Activated CD4-positive, alpha-beta T cell treated with anti-CD3 and anti-CD28 coated beads for 4 hours (primary cell): ENCODE results near the gene PHYKPL.
"Not testable (repeated sequence)": the region's sequence is repeated elsewhere in the genome, so short reads cannot be mapped to it uniquely, and the experiment has no call there.

Experiments used
- DNase-seq, 2 donors: peaks; one replicate each; pipeline ENCODE4 v3.0.0-alpha.2; 2020

The PHYKPL gene

DNA sequence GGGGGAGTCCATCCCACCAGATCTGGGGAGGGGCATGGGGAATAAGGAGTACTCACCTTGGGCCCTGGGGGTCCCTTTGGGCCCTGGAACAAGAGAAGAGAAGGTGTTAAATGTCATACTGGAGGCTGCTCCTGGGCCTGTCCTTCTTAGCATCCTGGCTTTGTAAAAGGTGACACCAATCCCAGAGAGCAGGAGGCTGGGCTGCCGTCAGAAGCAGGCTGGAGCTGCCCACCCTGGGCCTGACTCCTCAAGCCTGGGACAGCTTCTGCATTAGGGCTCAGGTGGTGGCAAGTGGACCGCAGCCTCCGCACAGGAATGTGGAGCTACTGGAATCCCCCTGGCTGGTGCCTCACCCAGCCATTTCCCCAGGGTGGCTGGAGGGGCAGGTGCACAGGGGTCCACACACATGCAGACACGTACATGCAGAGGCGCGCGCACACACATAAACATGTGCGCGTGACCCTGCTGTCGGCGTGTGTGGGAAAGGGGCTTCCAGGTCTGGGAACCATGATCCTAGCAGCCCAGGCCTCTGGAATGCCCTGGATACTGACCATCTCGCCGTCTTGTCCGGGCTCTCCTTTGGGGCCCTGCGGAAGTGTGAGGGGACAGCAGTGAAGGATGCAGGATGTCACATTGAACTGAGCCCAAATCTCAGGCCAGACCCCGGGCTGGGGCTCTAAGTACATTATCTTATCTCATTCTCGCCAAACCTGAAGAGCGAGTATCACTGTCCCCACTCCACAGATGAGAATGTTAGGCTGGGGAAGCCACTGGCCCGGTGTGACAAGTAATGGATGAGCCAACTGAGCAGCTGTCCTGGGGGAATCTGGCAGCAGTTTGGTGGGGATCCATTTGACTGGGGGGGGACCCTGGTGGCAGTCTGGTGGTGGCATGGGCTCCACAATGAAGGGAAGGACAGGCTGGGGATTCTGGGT lies 29.3 kb upstream of the PHYKPL start:
- DNase-seq = no peak

DNA sequence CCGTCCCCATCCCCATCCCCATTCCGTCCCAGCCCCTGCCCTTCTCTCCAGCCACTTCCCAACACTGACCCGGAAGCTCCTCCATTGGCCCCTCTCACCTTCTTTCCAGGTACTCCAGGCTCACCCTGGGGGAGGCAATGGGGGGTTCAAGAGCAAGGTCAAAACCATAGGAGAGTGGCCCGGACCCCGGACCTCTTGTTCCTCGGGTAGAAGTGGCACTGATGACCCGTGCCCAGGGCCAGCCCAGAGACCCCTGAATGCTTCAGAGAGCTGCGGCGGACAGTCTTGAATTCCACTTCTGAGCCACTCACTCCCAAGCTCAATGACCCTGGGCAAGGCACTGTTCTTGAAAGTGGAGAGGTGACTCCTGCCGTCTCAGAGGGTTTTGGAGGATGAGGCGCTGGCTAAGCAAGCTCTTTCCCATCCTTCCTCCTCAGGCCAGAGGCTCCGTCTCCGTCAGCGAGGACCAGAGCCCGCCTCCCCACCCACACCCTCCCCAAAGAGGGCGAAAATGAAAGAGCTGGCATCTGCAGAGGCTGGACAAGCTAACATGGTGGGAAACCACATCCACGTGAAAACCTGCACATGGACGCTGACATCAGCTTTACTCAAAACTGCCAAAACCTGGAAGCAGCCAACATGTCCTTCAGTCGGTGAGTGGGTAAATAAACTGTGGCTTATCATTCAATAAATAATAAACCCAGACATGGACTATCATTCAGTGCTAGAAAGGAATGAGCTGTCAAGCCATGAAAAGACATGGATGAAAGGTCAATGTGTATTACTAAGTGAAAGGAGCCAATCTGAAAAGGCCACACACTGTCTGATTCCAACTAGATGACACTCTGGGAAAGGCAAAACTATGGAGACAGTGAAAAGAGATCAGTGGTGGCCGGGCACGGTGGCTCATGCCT lies 27.3 kb upstream of the PHYKPL start:
- DNase-seq = no peak

DNA sequence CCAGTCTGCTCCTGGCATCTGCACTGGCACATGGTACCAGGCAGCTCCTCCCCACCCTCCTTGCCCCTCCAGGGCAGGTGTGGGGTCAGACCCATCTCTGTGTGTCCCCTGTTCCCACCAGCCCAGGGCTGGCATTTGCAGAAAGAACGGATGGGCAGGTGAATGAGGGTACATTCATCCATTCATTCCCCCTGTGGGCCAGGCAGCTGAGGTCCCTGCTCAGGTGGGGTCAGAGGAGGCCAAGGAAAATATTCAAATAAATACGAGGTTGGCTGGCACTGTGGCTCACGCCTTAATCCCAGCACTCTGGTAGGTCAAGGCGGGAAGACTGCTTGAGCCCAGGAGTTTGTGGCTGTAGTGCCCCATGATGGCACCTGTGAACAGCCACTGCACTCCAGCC lies 25.0 kb upstream of the PHYKPL start:
- DNase-seq = no peak

DNA sequence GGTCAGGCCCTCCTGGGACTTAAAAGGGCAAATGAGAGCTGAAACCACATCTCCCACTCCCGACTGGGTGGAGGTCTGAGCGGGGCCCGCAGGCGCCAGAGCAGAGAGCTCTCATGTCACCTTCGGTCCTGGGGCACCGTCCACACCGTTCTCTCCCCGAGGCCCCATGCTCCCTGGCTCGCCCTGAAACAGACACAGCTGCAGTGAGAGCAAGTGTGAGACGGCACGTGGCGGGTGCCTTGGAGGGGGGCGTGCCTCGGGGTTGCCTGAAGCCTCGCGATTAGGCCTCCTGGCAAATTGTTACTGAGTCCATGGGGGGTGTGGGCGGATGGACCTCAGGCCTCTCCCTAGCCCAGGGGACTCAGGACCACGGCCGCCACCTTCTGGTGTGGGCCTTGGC lies 24.1 kb upstream of the PHYKPL start:
- DNase-seq = no peak

DNA sequence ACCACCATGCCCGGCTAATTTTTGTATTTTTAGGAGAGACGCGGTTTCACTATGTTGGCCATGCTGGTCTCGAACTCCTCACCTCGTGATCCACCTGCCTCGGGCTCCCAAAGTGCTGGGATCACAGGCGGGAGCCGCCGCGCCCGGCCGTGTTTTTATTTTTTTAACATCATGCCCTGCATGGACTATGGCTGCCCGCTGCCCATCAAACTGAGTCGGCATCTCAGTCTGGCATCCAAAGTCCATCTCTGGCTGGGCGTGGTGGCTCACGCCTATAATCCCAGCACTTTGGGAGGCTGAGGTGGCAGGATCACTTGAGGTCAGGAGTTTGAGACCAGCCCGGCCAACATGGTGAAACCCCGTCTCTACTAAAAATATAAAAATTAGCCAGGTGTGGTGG lies 21.0 kb upstream of the PHYKPL start:
- DNase-seq = not testable (repeated sequence)

DNA sequence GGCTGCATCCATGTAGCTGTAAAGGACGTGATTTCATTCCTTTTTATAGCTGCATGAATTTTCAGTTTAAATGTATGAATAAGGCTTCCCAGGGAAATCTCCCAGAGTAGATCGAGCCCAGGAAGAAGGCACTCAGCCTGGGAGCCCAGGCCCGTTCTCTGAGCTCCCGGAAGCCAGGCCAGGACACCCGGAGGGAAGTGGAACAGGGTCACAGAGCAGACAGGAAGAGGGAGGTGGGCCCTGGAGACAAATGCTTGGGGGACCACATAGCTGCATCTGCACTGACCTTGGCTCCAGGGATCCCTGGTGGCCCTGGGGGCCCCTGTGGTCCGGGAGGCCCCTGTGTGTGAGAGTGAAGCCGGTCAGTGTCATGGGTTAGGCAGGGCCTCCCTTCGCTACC lies 19.7 kb upstream of the PHYKPL start:
- DNase-seq = no peak

DNA sequence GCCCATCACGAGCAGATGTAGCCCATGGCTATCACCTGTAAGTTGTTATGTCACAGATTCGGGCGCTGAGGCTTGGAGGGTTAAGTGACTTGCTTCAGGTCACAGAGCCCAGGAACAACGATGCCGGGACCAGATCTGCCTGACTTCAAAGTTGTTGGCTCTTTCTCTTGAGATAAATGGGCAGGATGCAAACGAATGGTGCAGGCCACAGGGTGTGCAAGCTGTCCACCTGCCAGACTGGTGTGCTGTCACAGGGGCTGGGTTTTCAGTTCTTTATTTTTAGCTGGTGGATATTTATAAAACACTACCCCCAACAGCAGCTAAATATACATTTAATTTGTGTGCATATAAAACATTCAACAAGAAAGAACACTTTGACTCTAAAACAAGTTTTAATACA lies 17.7 kb upstream of the PHYKPL start:
- no peak for DNase-seq

DNA sequence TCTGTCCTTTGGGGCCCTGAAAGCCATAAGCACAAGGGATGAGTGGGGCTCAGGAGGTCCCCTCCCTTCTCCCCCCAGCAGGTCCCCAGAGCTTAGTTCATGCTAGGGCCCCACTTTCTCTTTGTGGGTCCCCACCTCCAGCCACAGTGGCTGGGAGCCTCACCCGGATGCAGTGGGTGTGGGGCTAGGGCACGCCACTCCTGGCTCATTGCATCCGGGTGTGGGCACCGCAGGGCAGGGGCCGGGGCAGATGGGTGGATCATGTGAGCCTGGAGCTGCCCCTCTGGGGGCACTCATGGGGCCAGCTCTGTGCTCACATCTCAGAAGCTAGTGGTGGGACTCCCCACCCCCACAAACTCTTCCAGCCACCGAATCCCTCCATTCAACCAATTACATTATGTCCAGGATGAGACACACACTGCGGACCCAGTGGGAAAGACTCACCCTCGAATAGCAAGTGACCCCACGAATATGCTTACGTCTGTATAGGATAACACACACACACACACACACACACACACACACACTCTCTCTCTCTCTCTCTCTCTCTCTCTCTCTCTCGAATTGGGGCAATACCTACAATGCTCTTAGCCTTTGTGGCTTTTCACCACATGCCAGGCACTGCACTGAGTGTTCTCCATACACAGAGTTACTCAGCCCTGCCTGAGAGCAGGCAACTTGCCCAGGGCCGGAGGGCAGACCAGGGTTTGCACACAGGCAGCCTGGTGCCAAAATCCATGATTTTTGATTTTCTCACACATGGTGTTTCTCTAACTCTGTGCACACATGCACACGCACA lies 16.8 kb upstream of the PHYKPL start:
- DNase-seq = peak in 1 of 2 donors; percentile 28

DNA sequence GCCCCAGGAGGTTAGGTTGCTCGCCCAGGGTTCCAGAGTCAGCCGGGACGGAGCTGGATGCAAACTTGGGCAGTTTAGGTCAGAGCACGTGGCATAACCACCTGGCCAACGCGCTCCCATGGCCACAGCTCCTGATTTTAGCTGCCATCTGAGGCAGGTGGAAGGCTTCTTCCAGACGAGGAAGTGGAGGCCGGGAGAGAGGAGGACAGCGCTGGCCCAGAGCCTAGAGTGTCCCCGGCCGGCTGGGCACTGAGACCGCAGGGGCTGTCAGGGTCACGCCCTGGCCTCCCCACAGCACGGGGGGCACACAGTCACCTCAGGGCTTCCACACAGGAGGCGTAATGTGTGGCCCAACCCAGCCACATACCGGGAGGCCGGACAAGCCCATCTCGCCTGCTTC lies 16.1 kb upstream of the PHYKPL start:
- DNase-seq = no peak

DNA sequence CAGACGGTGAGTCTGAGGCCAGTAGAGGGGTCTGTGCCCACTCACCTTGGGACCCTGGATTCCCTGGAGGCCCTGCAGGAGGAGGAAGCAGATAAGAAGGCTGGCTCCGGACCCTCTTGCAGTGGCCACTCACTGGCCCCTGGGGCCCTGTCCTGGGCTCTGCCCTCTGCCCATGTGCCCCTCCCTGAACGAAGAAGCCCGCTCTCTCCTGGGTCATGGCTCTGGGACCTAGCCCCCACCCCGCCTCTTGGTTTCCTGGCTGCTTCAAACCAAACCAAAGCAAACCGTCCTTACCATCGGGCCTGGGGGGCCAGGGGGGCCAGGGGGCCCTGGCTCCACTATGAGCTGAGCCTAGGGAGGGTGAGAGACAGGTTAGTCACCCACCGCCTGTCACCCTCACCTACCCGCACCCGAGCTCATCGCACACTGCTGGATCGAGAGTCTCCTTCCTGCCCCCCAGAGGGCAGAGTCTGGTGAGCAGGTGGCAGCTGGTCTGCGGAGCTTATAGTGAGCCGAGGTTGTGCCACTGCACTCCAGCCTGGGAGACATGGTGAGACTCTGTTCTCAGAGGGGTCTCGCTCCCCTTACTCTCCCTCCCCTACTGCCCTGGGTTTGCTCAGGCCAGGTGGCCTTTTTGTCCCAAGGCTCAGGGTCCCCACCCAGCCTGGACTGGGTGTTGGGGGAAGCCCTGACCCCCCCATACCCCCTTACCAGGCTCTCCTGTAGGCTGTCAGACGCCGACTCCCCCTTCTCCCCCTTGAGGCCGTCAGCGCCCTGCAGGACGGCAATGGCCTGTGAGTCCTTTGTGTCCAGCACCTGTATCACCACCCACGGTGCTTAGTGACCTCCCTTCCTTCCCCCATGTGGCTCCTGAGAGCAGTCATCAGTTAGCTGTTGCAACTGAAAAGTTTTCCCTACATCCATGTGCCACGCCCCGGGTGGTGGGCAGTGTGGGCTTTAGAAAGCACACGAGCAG lies 15.2 kb upstream of the PHYKPL start:
- no peak for DNase-seq

DNA sequence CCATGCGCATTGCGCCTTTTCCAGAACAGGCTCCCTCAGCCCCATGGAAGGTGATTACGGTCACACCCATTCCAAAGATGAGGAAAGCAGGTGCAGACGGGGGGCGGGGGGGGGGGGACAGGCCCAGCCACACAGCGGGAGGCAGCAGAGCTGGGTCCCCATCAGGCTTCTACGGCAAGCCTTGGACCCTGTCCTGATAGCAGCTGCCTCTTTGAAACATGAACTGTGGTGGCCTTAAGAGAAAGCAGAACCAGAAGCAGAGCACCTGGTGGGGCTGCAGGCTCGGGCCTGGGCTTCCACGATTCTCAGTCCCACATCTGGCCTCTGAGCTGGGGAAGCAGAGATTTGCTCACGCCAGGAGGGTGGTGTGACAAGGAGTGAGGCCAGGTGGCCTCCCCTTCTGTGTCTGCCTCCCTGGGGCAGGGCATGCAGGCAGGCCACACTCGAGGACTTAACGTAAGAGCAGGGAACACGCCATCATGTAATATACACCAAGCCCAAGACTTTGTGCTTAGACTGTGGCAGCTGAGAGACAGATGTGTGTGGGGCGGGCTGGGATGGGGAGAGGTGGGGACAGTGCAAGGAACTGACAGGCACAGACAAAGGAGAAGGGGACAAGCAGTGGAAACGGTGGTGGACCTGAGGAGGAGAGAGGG lies 14.2 kb upstream of the PHYKPL start:
- DNase-seq = no peak

DNA sequence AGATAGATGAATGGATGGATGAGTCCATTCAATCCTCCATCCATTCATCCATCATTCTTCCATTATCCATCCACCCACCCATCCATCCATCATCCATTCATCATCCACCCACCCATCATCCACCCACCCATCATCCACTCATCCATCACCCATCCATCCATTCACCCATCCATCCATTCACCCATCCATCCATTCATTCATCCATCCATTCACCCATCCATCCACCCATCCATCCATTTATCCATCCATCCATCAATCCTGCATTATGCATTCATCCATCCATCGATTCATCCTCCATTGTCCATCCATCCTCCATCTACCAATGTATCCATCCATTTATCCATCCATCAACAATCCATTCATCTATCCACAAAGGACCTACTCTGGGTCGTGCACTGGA lies 12.8 kb upstream of the PHYKPL start:
- no peak for DNase-seq

DNA sequence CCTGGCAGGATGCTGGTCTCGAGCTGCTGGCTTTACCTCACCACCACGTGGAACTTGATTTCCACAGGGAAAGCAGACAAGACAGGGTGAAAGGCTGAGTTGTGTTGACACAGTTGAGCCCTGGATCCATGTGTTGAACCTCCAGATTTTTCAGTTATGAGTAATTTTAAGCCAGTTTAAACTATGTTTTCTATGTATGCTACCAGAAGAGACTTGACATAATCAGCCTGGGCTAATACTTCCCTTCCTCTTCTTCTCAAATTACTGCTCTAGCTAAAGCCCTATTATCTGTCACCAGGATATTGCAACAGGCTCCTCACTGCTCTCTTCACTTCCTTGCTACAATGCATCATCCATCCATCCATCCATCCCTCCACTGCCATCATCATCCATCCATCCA lies 12.0 kb upstream of the PHYKPL start:
- DNase-seq = no peak

DNA sequence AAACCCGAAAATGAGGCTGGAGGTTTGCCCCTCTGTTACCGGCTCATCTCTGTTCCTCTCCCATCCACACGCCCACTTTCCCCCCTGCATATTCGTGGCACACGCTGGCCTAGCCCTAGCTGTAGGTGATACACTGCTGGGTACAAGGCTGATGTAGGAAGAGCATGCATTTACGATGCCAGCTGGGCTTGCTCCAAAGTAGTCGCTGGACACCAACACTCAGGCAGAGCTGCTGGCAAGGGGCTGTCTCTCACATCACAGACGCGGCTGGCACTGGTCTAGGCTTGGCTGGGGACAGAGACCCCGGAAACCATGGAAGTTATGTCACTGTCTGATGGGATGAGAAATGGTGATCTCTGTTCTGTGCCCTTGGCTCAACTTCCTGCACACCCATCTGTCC lies 9.8 kb upstream of the PHYKPL start:
- no peak for DNase-seq

DNA sequence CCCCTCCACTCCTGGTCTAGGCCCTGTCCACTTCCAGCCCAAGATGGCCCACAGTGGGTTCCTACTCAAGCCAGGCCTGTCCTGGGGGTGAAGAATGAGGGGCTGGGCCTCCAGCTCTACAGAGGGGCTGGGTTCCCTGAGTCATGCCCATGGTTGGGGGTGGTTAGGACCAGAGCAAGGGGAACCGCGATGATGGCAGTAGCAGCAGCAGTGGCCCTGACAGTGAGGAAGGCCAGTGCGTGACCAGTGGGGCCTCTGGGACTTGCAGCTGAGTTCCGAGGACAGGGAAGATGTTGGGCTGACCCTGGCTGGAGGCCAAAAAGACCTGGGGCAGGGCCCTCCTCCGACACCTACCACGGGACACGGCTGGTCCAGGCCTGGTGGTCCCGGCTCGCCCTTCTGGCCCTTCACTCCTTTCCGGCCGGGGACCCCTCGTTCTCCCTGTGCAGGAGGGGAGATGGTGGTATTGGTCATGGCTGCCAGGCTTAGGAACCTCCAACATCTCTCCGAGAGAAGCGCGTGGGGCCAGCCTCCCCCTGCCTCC lies 9.2 kb upstream of the PHYKPL start:
- no peak for DNase-seq

DNA sequence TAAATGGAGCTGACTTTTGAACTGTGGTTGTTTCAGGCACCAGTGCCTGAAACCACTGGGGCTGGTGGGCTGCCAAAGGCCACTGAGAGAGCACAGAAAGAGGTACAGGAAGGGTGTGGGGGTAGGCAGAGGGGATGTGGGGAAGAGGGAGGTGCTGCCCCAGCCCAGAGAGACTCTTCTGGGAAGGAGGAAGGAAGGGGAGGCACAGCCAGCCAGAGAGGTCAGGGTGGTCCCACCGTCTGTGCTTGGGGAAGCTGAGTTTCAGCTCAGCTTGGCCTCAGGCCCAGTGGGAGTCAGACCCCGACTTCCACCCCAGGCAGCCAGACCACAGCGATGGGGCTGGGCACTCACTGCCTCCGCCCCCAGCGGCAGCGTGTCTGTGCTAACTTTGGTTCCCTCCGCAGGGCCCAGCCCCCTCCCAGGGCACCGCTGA lies 8.6 kb upstream of the PHYKPL start:
- DNase-seq = no peak

DNA sequence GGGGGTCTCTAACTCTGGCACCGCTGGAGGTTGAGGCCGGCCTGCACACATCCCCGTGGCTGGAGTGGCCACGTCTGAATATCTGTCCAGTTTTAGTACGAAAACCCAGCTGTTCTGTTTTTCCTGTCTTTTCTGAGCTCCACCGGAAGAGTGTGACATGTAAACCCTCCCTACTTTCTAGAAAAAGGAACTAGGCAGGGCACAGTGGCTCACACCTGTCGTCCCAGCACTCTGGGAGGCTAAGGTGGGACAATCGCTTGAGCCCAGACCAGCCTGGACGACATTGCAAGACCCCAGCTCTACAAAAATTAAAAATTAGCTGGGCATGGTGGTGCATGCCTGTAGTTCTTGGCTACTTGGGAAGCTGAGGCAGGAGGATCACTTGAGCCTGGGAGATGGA lies 8.2 kb upstream of the PHYKPL start:
- DNase-seq = no peak

DNA sequence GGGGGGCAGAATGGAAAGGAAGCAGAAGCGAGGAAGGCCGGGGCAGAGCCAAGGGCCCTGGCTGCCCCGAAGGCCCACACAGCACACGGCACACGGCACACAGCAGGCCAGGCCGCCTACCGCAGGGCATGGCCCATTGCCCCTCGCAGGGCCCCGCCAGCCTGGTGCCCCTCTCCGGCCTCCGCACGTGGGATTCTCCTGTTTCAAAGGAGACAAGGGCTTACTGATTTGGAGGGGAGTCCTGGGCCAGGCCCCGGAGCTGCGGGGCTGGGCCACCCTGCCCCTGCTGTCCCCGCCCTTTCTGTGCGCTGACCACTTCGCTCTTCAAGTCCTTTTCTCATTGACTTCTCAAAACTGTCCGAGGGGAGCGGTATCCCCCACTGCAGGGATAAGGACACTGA lies 7.7 kb upstream of the PHYKPL start:
- DNase-seq = no peak

DNA sequence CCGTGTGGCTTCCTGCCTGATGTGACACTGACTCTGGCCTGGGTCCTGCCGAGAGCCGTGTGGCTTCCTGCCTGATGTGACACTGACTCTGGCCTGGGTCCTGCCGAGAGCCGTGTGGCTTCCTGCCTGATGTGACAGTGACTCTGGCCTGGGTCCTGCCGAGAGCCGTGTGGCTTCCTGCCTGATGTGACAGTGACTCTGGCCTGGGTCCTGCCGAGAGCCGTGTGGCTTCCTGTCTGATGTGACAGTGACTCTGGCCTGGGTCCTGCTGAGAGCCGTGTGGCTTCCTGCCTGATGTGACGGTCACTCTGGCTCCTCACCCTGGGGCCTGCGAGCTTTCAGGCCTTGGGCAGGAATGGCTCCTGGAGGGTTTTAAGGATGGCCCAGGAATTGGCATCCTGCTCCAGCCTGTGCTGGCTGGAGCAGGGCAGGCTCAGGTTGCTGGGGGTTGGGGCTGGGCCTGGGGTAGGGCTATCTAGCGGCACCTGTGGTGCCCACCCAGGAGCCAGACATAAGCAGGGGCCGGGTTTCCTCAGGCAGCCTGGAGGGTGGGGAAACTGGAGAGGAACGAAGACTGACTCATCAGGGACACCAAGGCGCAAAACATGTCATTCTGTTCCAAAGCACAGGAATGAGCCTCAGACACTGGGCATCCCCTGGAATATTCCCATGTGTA lies 7.2 kb upstream of the PHYKPL start:
- DNase-seq = not testable (repeated sequence)
